ENCODE results near the gene CASP2. TPM values are rescaled to one million over a fixed set of nuclear protein-coding genes. Genes with fewer than 3 reads are reported as not detected.

Gene CASP2
- total RNA-seq, result 1 to 10 TPM; 5.2 to 7.6 TPM

DNA sequence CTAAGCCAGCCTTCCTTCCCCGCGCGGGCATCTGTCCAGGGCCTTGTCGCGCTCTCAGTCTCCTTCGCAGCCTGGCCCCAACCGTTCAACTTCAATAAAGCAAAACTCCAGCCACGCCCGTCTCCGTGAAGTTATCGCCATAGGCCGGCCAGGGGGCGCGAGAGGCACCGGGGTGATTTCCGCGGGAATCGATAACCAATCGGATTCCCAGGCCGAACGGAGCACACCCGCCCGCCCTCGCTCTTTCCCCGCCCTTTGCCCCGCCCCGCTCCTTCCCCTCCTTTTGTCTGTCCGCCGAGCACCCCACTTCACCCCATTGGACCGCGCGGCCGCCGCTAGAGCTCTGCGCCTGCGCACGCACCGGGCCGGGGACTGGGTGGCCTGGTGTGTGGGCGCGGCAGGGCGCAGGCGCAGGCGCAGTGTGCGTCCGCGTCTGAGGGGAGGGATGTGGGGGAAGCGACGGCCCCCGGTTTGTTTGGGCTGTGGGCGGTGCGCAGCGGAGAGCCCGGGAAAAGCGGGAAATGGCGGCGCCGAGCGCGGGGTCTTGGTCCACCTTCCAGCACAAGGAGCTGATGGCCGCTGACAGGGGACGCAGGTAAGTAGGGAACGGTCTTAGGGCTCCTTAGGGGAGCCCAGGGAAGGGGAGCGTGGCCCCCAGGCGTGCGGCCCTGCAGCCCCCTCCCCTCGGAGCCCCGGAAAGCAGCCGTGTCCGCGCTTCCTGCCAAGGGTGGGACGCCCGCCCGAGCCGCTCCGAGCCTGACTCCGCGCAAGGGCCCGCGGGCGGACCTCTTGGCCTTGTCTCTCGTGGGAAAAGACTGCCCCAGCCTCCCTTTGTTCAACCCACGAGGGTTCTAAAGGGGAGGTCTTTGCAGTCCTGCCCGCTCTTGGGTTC lies at the start of gene CASP2:
Gene CASP2 (plus strand): TSS at position 417 of the 892 bp plus-strand sequence. CDS start 105 bp downstream, at position 522.
- Histone ChIP-seq H3K27me3 (no peaks in the 10 kb centered on the region), H3K9me3 (no peaks in the 10 kb centered on the region), H3K4me3 (peak within 1 kb of the TSS; percentile 93 to 94), H3K36me3 (peaks cover 13% of the 10 kb centered on the region), H3K4me1 (peaks cover 0 to 42% of the 10 kb centered on the region in 2 donors), H3K27ac (peak within 1 kb of the TSS; percentile 87 to 90)
- TF ChIP-seq, protein P1, sequence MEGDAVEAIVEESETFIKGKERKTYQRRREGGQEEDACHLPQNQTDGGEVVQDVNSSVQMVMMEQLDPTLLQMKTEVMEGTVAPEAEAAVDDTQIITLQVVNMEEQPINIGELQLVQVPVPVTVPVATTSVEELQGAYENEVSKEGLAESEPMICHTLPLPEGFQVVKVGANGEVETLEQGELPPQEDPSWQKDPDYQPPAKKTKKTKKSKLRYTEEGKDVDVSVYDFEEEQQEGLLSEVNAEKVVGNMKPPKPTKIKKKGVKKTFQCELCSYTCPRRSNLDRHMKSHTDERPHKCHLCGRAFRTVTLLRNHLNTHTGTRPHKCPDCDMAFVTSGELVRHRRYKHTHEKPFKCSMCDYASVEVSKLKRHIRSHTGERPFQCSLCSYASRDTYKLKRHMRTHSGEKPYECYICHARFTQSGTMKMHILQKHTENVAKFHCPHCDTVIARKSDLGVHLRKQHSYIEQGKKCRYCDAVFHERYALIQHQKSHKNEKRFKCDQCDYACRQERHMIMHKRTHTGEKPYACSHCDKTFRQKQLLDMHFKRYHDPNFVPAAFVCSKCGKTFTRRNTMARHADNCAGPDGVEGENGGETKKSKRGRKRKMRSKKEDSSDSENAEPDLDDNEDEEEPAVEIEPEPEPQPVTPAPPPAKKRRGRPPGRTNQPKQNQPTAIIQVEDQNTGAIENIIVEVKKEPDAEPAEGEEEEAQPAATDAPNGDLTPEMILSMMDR (IDR thresholded peaks at IDR 0.05), result peak in 1 of 2 donors; percentile 44
- DNase-seq (ENCODE audit: low spot score), result peak; percentile 96

DNA sequence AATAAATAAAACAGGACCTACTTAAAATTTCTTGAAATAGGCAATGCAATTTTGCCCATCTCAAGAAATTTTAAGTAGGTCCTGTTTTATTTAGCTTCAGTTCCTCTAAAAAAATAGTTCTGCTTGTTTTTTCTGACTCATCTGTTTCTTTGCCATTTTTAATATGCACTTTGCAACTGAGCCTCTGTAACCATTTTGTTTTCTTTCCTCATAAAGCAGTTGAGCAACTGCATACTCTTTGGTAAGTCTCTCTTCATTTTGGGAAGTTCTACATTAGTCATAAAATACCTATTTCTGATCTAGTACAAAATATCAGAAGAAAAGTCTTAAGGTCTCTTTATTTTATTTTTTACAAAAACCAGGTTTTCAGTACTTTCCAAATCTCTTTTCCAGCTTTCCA lies 48.3 kb upstream of the CASP2 start:
- no peaks in the 10 kb centered on the region for H3K4me1 ChIP-seq
- no peak for DNase-seq (ENCODE audit: low spot score)
- no peak overlapping the region for H3K4me3 ChIP-seq
- H3K27me3 ChIP-seq, result no peaks in the 10 kb centered on the region
- H3K9me3 ChIP-seq, result peaks cover 0 to 12% of the 10 kb centered on the region in 2 donors
- TF ChIP-seq, protein P1 (IDR thresholded peaks at IDR 0.05), result no peak
- H3K27ac ChIP-seq, result no peak overlapping the region
- H3K36me3 ChIP-seq, result no peaks in the 10 kb centered on the region

DNA sequence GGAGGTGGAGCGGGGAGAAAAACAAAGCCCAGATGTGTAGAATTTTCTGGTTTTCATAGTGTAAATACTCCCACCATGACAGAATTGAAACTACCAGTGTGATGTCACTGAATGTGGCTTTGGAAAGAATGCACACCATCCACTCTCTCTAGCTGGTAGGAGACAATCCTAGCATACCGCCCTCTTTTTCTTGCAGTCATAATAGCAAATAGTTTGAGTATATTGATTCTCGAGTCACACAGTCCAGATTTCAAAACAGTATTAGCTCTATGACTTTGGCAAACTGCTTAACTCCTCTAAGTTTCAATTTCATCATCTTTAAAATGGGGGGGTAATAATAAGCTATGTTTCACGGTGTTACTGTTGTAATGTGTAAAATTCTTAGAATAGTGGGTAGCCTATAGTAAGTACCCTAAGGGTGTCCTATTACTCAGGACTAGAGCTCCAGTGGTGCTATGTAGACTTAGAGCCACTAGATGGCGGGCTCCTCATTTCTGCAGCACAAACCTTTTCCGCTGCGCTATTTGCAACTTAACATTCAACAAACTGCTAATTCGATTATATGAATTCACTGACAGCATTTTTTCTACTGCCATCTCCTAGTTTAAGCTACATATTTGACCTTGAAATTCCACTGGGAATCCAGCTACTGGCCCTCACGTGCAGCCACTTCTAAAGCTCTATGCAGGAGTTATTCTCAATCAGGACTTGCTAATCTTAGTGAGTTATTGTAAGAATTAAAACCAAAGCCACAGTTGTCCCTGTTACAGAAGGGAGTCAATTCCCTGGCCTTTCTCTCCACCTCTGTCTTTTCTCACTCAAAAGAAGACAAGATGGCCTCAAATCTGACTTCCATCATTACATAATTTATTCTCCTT lies 47.6 kb upstream of the CASP2 start:
- Histone ChIP-seq H3K4me1 (no peaks in the 10 kb centered on the region), H3K27ac (no peak overlapping the region), H3K27me3 (no peaks in the 10 kb centered on the region), H3K4me3 (no peak overlapping the region), H3K9me3 (peaks cover 0 to 12% of the 10 kb centered on the region in 2 donors), H3K36me3 (no peaks in the 10 kb centered on the region)
- DNase-seq (ENCODE audit: low spot score), result peak; percentile 71
- TF ChIP-seq, protein P1 (IDR thresholded peaks at IDR 0.05), result peak; percentile 87 to 97

DNA sequence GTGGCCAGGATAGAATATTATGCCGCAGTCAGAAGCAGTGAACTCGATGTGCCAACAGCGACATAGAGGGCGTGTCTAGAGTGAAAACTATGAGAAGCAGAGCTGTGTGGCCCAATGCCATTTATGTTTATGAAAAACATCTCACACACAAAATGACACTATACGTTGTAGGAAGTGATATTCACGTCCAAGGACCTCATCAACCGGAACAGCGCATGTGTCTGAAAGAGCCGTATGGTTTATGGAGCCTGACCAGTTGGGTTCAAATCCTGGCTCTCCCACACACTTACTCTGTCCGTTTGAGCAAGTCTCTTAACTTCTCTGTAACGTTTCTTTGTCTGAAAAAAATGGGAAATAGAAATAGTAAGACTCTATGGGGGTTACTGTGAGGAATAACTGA lies 45.8 kb upstream of the CASP2 start:
- H3K27me3 ChIP-seq, result no peaks in the 10 kb centered on the region
- H3K4me1 ChIP-seq, result no peaks in the 10 kb centered on the region
- no peak for DNase-seq (ENCODE audit: low spot score)
- H3K27ac ChIP-seq, result no peak overlapping the region
- H3K4me3 ChIP-seq, result no peak overlapping the region
- H3K36me3 ChIP-seq, result no peaks in the 10 kb centered on the region
- TF ChIP-seq, protein P1 (IDR thresholded peaks at IDR 0.05), result no peak
- H3K9me3 ChIP-seq, result no peaks in the 10 kb centered on the region

DNA sequence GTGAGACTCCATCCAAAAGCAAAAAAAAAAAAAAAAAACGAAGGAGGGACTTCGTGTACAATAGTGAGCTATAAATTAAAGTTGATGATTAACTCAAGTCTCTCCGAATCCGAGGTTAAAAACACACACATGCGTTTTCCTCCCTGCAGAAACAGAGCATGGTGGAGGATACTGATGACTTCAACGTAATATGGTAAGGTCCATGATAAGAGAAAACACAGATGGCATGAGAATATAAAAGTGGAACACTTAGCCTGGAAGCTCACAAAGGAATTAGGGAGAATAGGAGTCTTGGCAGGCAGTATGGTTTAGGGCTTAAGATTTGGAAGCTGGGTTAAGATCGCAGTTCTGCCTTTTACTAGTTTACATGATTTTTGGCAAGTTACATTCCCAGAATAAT lies 45.0 kb upstream of the CASP2 start:
- Histone ChIP-seq H3K27me3 (no peaks in the 10 kb centered on the region), H3K4me1 (no peaks in the 10 kb centered on the region), H3K36me3 (no peaks in the 10 kb centered on the region), H3K9me3 (no peaks in the 10 kb centered on the region), H3K27ac (no peak overlapping the region), H3K4me3 (no peak overlapping the region)
- DNase-seq (ENCODE audit: low spot score), result no peak
- TF ChIP-seq, protein P1 (IDR thresholded peaks at IDR 0.05), result no peak
